Urothelium cell line (cell line): ENCODE data around the gene TNFRSF19.

Experiments
- DNase-seq: peaks from one replicate; pipeline ENCODE4 v3.0.0; 2011; ENCODE audit warnings: low spot score, mixed read lengths
- FAIRE-seq: peaks from 2 replicates; lab custom pipeline; 2011; peaks lifted over from hg19 to GRCh38; lab: Jason Lieb, UNC

The TNFRSF19 gene

GRCh38 chr13:23707674-23708073 is 137.5 kb downstream of the TNFRSF19 start:
- DNase-seq (peak; percentile 8), FAIRE-seq (no peak)

- FAIRE-seq (no peak), DNase-seq (no peak)
Measured at GRCh38 chr13:23709536-23709935, 139.3 kb downstream of the TNFRSF19 start.

GRCh38 chr13:23710366-23710765 is 140.2 kb downstream of the TNFRSF19 start:
- FAIRE-seq (no peak), DNase-seq (no peak)

- FAIRE-seq: no peak
Measured at GRCh38 chr13:23711355-23711754, 141.1 kb downstream of the TNFRSF19 start.

GRCh38 chr13:23714672-23715071 is 144.5 kb downstream of the TNFRSF19 start:
- FAIRE-seq (no peak), DNase-seq (no peak)

More at GRCh38 chr13:23711355-23711754, 141.1 kb downstream of the TNFRSF19 start:
- DNase-seq: no peak

GRCh38 chr13:23715092-23715761 is 145.0 kb downstream of the TNFRSF19 start:
- FAIRE-seq (no peak), DNase-seq (no peak)

- FAIRE-seq (no peak), DNase-seq (no peak)
Measured at GRCh38 chr13:23715762-23716235, 145.6 kb downstream of the TNFRSF19 start.

- DNase-seq (no peak), FAIRE-seq (no peak)
Measured at GRCh38 chr13:23716401-23716800, 146.2 kb downstream of the TNFRSF19 start.

GRCh38 chr13:23718996-23719395 is 148.8 kb downstream of the TNFRSF19 start:
- no peak for DNase-seq
- FAIRE-seq: no peak

GRCh38 chr13:23722726-23723453 is 152.7 kb downstream of the TNFRSF19 start:
- FAIRE-seq (no peak), DNase-seq (no peak)

GRCh38 chr13:23723471-23723870 is 153.3 kb downstream of the TNFRSF19 start:
- DNase-seq (no peak), FAIRE-seq (no peak)

- no peak for FAIRE-seq
- no peak for DNase-seq
Measured at GRCh38 chr13:23724196-23724970, 154.2 kb downstream of the TNFRSF19 start.
